BE2C (cell line): ENCODE measurements around the gene SPTLC3.

Source experiments
- DNase-seq: peaks from one replicate; pipeline ENCODE4 v3.0.0-alpha.2; 2020
- H3K27me3 ChIP-seq: fragments of 250-450 bp; sonication (Bioruptor Pico); 2 replicates; pipeline ENCODE4 v1.5.1; 2020; ENCODE audit warnings: mild to moderate bottlenecking
- H3K36me3 ChIP-seq: fragments of 250-450 bp; sonication (Bioruptor Pico); 2 replicates; pipeline ENCODE4 v1.5.1; 2020; ENCODE audit warnings: mild to moderate bottlenecking
- H3K4me1 ChIP-seq: fragments of 250-450 bp; sonication (Bioruptor Pico); 2 replicates; pipeline ENCODE4 v1.5.1; 2020
- H3K4me3 ChIP-seq: 2 replicates; pipeline ENCODE4 v1.5.1; 2011; ENCODE audit warnings: low read depth, low read length
- H3K9me3 ChIP-seq: fragments of 250-450 bp; sonication (Bioruptor Pico); 2 replicates; pipeline ENCODE4 v1.5.1; 2020
- TF ChIP-seq, protein P1 (sequence below): IDR thresholded peaks from 2 replicates; pipeline ENCODE4 v1.5.1; 2012; ENCODE audit warnings: mild to moderate bottlenecking, low read depth, low read length

The SPTLC3 gene

DNA sequence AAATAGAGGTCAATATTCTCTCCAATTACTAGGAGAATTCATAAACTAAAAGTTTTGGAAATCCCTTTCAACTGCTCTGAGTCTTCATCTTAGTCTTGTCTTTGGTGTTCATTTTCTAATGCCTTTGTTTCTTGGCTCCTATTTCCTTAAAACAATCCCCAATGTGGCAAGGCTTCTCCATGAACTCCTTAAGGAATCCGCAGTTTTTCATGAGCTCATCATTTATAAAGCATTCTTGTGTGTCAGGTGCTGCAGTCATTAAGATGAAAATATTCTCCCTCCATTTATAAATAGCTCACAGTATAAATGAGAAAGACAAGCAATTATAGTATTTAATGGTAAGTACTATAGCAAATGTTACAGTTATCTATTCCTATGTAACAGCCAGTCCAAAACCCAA, 4.6 kb downstream of the SPTLC3 start:
- Histone ChIP-seq H3K36me3 (no peaks in the 10 kb centered on the region), H3K4me3 (no peak overlapping the region), H3K9me3 (no peaks in the 10 kb centered on the region), H3K27me3 (no peaks in the 10 kb centered on the region), H3K4me1 (no peaks in the 10 kb centered on the region)
- TF ChIP-seq, protein P1, sequence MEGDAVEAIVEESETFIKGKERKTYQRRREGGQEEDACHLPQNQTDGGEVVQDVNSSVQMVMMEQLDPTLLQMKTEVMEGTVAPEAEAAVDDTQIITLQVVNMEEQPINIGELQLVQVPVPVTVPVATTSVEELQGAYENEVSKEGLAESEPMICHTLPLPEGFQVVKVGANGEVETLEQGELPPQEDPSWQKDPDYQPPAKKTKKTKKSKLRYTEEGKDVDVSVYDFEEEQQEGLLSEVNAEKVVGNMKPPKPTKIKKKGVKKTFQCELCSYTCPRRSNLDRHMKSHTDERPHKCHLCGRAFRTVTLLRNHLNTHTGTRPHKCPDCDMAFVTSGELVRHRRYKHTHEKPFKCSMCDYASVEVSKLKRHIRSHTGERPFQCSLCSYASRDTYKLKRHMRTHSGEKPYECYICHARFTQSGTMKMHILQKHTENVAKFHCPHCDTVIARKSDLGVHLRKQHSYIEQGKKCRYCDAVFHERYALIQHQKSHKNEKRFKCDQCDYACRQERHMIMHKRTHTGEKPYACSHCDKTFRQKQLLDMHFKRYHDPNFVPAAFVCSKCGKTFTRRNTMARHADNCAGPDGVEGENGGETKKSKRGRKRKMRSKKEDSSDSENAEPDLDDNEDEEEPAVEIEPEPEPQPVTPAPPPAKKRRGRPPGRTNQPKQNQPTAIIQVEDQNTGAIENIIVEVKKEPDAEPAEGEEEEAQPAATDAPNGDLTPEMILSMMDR = no peak
- DNase-seq = no peak

DNA sequence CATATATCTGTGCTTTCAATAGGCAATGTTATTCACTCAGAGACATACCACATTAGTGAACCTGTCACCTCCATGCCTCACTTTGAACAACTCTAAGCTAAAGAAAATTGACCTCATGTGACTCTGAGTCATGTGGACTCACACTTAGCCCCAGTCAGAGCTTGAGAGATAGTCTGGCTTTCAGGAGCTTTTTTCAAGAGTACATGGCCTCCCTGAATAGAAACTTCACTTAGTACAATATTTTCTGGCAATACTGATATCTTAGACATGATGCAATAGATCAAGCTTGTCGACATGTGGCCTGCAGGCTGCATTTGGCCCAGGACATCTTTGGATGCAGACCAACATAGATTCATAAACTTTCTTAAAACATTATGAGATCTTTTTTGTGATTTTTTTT, 8.5 kb downstream of the SPTLC3 start:
- TF ChIP-seq, protein P1 = no peak
- Histone ChIP-seq H3K27me3 (no peaks in the 10 kb centered on the region), H3K36me3 (no peaks in the 10 kb centered on the region), H3K4me1 (no peaks in the 10 kb centered on the region), H3K9me3 (no peaks in the 10 kb centered on the region), H3K4me3 (no peak overlapping the region)
- DNase-seq = no peak

DNA sequence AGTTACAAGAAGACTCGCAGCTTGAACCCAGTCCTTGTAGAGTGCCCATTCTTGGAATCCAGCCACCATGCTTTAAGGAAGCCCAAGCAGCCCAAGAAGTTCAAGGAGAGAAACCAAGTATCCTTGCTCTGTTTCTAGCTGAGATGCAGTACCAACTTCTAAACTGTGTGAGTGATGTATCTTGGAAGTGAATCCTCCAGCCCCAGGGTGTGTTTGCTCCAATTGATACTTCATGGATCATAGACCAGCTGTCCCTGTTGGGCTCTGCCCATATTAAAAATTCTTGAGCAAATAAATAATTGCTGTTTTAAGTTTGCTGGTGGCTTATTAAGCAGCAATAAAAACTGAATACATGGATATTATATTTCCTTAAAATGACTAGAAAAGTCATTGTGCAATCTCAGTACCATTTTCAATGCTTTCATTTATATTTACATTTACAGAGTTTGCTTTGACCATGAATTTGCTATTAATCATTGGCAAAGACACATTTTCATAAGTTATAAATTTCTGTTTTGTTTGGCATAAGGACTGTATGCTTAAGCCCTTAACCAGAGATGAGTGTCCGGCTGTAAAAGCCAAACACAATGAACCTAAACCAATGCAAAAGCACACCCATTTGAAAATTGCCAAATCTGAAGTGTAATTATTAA, 9.2 kb downstream of the SPTLC3 start:
- no peaks in the 10 kb centered on the region for H3K36me3 ChIP-seq
- DNase-seq = no peak
- H3K4me1 ChIP-seq = no peaks in the 10 kb centered on the region
- H3K9me3 ChIP-seq = no peaks in the 10 kb centered on the region
- no peaks in the 10 kb centered on the region for H3K27me3 ChIP-seq
- TF ChIP-seq, protein P1 = no peak
- H3K4me3 ChIP-seq = no peak overlapping the region

DNA sequence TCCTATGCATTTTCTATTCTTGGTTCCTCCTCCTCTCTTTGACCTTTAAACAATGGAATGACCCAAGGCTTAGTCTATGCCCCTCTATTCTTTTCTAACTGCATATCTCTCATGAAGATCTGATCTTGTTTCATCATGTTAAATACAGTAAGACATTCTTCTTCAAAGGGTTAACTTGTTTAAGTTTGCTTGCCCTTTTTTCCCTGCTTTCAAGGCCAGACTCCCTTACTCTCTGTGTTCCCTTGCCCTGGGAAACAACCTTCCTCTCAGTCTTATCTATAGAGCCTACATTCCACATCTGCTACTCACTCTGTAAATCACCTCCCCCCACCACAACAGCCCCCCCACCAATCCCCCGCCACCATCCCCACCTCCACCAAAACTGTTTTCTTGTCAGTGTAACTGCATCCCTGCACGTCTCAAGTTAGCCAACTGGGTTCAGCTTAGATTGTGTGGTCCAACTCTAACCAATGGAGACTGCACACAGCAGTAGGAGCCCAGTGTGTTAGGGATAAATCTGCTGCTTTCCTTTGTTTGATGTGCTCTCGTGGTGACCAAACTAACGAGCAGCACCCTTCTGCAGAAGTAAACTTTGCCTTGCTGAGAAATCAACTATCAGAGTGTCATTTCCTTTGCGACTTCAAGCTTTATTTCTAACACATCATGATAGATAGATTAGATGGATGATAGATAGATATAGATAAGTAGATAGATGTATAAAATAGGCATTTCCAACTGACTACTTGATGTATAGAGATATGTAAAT, 12.6 kb downstream of the SPTLC3 start:
- no peaks in the 10 kb centered on the region for H3K9me3 ChIP-seq
- no peak overlapping the region for H3K4me3 ChIP-seq
- no peaks in the 10 kb centered on the region for H3K27me3 ChIP-seq
- TF ChIP-seq, protein P1 = no peak
- H3K36me3 ChIP-seq = no peaks in the 10 kb centered on the region
- H3K4me1 ChIP-seq = no peaks in the 10 kb centered on the region
- no peak for DNase-seq

DNA sequence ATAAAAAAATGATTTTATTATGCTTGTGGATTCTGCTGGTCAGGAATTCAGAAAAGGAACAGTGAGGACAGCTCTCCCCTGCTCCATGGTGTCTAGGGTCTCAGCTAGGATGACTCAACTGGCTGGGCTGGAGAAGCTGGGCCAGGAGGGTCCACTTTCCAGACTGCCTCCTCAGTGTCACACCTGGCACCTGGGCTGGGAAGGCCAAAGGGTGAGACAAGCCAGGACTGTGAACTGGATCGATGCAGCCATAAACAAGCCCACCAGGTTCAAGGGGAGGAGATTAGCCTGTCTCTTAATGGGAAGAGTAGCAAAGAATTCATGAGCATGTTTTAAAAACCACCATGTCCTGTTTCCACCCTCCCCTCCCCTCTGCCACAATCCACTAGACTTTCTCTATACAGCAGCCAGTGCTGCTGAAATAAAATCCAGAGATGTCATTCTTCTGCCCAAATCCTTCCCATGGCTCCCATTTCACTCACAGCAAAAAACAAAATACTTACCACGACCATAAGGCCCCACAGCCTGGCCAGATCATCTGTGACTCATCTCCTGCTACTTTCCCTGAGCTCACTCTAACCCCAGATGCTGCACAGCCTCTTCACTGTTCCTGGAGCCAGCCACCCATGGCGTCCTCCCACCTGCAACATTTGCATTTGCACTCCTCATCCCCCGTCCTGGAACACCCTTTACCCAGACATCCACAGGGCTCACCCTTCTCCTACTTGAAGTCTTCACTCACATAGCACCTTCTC, 13.8 kb downstream of the SPTLC3 start:
- H3K27me3 ChIP-seq = no peaks in the 10 kb centered on the region
- no peaks in the 10 kb centered on the region for H3K4me1 ChIP-seq
- TF ChIP-seq, protein P1 = no peak
- DNase-seq = no peak
- H3K36me3 ChIP-seq = no peaks in the 10 kb centered on the region
- H3K4me3 ChIP-seq = no peak overlapping the region
- no peaks in the 10 kb centered on the region for H3K9me3 ChIP-seq
